GM23338 (cell line): ENCODE data around the gene WIF1.

Experiments
- CTCF ChIP-seq, 2 experiments: fragments of 200-600 bp in 1 of 2; sonication (generic) in 1 of 2; conservative IDR thresholded peaks; 2 replicates each; pipeline versions ENCODE4 v1.5.1 to v1.6.1; 2016 to 2017; ENCODE audit warnings: antibody characterized with exemption in 2 of 2, low read depth in 2 of 2, mild to moderate bottlenecking in 2 of 2, moderate library complexity in 1 of 2
- EZH2 ChIP-seq: fragments of 200-600 bp; sonication (generic); IDR thresholded peaks from one replicate; pipeline ENCODE4 v1.8.0; 2017; ENCODE audit warnings: antibody characterized with exemption, mild to moderate bottlenecking, low read depth; ENCODE audit not compliant: unreplicated experiment
- EZH2phosphoT487 ChIP-seq: fragments of 200-600 bp; sonication (generic); IDR thresholded peaks from one replicate; pipeline ENCODE4 v1.8.1; 2018; ENCODE audit warnings: antibody characterized with exemption; ENCODE audit not compliant: unreplicated experiment
- POLR2AphosphoS5 ChIP-seq: IDR thresholded peaks from 2 replicates; pipeline ENCODE4 v1.6.1; 2016; ENCODE audit warnings: antibody characterized with exemption, low read depth
- TF ChIP-seq, protein P1 (sequence below): IDR thresholded peaks from one replicate; pipeline ENCODE4 v1.6.1; 2018; ENCODE audit warnings: antibody characterized with exemption; ENCODE audit not compliant: unreplicated experiment

- TF ChIP-seq EZH2phosphoT487 (no peak), EZH2 (no peak), CTCF (conservative IDR thresholded peaks at IDR 0.05; ENCODE audit: low read depth in 2 of 2) (no peak), POLR2AphosphoS5 (no peak)
- TF ChIP-seq, protein P1, sequence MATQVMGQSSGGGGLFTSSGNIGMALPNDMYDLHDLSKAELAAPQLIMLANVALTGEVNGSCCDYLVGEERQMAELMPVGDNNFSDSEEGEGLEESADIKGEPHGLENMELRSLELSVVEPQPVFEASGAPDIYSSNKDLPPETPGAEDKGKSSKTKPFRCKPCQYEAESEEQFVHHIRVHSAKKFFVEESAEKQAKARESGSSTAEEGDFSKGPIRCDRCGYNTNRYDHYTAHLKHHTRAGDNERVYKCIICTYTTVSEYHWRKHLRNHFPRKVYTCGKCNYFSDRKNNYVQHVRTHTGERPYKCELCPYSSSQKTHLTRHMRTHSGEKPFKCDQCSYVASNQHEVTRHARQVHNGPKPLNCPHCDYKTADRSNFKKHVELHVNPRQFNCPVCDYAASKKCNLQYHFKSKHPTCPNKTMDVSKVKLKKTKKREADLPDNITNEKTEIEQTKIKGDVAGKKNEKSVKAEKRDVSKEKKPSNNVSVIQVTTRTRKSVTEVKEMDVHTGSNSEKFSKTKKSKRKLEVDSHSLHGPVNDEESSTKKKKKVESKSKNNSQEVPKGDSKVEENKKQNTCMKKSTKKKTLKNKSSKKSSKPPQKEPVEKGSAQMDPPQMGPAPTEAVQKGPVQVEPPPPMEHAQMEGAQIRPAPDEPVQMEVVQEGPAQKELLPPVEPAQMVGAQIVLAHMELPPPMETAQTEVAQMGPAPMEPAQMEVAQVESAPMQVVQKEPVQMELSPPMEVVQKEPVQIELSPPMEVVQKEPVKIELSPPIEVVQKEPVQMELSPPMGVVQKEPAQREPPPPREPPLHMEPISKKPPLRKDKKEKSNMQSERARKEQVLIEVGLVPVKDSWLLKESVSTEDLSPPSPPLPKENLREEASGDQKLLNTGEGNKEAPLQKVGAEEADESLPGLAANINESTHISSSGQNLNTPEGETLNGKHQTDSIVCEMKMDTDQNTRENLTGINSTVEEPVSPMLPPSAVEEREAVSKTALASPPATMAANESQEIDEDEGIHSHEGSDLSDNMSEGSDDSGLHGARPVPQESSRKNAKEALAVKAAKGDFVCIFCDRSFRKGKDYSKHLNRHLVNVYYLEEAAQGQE: no peak
Measured at GRCh38 chr12:65004270-65004669, 116.8 kb downstream of the WIF1 start.
